Endothelial cell of umbilical vein (primary cell): ENCODE results near the gene L3MBTL4. TPM values are rescaled to one million over a fixed set of nuclear protein-coding genes. Genes with fewer than 3 reads are reported as not detected.

Experiments used
- BruUV-seq: library from RNA; stranded (reverse); fragments of 400-500 nt; replicated peaks from 2 replicates; lab custom pipeline; 2021; lab: Mats Ljungman, UMichigan
- CTCF ChIA-PET: fragments of 300-600, 350-600 bp; sonication (Branson Sonifier 250); formaldehyde crosslinking; loops from one replicate; lab custom pipeline; 2021; ENCODE audit warnings: antibody characterized with exemption, inconsistent platforms; lab: Charles Lee
- POLR2A ChIA-PET: fragments of 300-600, 350-600 bp; sonication (Branson Sonifier 250); formaldehyde crosslinking; loops from one replicate; lab custom pipeline; 2021; ENCODE audit warnings: antibody characterized with exemption, inconsistent platforms; lab: Charles Lee
- DNase-seq: peaks from one replicate; pipeline ENCODE4 v3.0.0-alpha.2; 2011; ENCODE audit warnings: low read depth, low spot score
- FAIRE-seq: peaks from 2 replicates; lab custom pipeline; 2011; peaks lifted over from hg19 to GRCh38; lab: Jason Lieb, UNC
- H2AFZ ChIP-seq: 2 replicates; pipeline ENCODE4 v1.6.0; 2012; ENCODE audit warnings: low read depth, low read length, control low read depth, inconsistent platforms
- H3K27ac ChIP-seq: 2 replicates; pipeline ENCODE4 v1.5.1; 2011; ENCODE audit warnings: low read depth, mild to moderate bottlenecking, control low read depth, low read length, moderate library complexity; ENCODE audit not compliant: insufficient read depth
- H3K27me3 ChIP-seq, 2 experiments: 2 replicates each; pipeline versions ENCODE4 v1.6.0 to v1.6.1; 2011; ENCODE audit warnings: low read length in 2 of 2, mixed read lengths in 1 of 2; ENCODE audit not compliant: control insufficient read depth in 2 of 2, insufficient read depth in 2 of 2
- H3K36me3 ChIP-seq, 2 experiments: 2 replicates in 1 of 2; 3 replicates in 1 of 2; pipeline ENCODE4 v1.5.1; 2011; ENCODE audit warnings: low read length in 2 of 2, mild to moderate bottlenecking in 1 of 2, moderate library complexity in 1 of 2; ENCODE audit not compliant: control insufficient read depth in 2 of 2, insufficient read depth in 2 of 2; ENCODE audit errors: extremely low read depth in 1 of 2
- H3K4me1 ChIP-seq: 3 replicates; pipeline ENCODE4 v1.5.1; 2011; ENCODE audit warnings: mild to moderate bottlenecking, low read length; ENCODE audit not compliant: control insufficient read depth, insufficient read depth; ENCODE audit errors: extremely low read depth
- H3K4me2 ChIP-seq: 2 replicates; pipeline ENCODE4 v1.6.1; 2011; ENCODE audit warnings: low read length, control low read depth, mixed read lengths; ENCODE audit not compliant: insufficient read depth
- H3K4me3 ChIP-seq, 3 experiments: fragments of 200-600 bp in 1 of 3; sonication (generic), shearing (Covaris generic) in 1 of 3; replicated peaks in 1 of 3; 2 replicates each; pipeline ENCODE4 v1.5.1; 2011 to 2016; ENCODE audit warnings: control low read depth in 3 of 3, low read length in 3 of 3, mild to moderate bottlenecking in 2 of 3, inconsistent platforms in 1 of 3, low read depth in 1 of 3, moderate library complexity in 1 of 3; ENCODE audit not compliant: insufficient read depth in 1 of 3
- H3K79me2 ChIP-seq: 2 replicates; pipeline ENCODE4 v1.6.0; 2012; ENCODE audit warnings: low read length, inconsistent platforms; ENCODE audit not compliant: control insufficient read depth, insufficient read depth
- H3K9ac ChIP-seq: replicated peaks from 2 replicates; pipeline ENCODE3; 2011; ENCODE audit warnings: low read length, control low read depth; ENCODE audit not compliant: insufficient read depth; ENCODE audit errors: extremely low read depth
- H3K9me1 ChIP-seq: replicated peaks from 3 replicates; pipeline ENCODE4 v1.6.0; 2011; ENCODE audit warnings: mild to moderate bottlenecking, low read length; ENCODE audit not compliant: control insufficient read depth, insufficient read depth; ENCODE audit errors: extremely low read depth
- H3K9me3 ChIP-seq: replicated peaks from 2 replicates; pipeline ENCODE4 v1.5.1; 2012; ENCODE audit warnings: low read length, inconsistent platforms; ENCODE audit not compliant: control insufficient read depth, insufficient read depth
- H4K20me1 ChIP-seq: replicated peaks from 2 replicates; pipeline ENCODE3; 2011; ENCODE audit warnings: mild to moderate bottlenecking, low read length; ENCODE audit not compliant: control insufficient read depth, insufficient read depth; ENCODE audit errors: extremely low read depth
- EZH2 ChIP-seq: IDR thresholded peaks from 2 replicates; pipeline ENCODE4 v1.6.1; 2012; ENCODE audit warnings: borderline replicate concordance, low read depth, mild to moderate bottlenecking, moderate library complexity, low read length, inconsistent platforms; ENCODE audit not compliant: severe bottlenecking
- FOS ChIP-seq: IDR thresholded peaks from 2 replicates; pipeline ENCODE4 v1.6.1; 2011; ENCODE audit warnings: mild to moderate bottlenecking, low read length, moderate library complexity, borderline replicate concordance; ENCODE audit not compliant: insufficient read depth
- GATA2 ChIP-seq: IDR thresholded peaks from 2 replicates; pipeline ENCODE4 v1.7.0; 2011; ENCODE audit warnings: low read depth, mild to moderate bottlenecking, moderate library complexity, mixed read lengths, low read length; ENCODE audit not compliant: insufficient read length, insufficient read depth
- JUN ChIP-seq: IDR thresholded peaks from 2 replicates; pipeline ENCODE4 v1.6.1; 2011; ENCODE audit warnings: borderline replicate concordance, low read depth; ENCODE audit not compliant: insufficient read length, insufficient read depth
- MYC ChIP-seq: IDR thresholded peaks from one replicate; pipeline ENCODE4 v1.6.1; 2011; ENCODE audit warnings: mild to moderate bottlenecking, low read depth, low read length
- POLR2A ChIP-seq: IDR thresholded peaks from 2 replicates; pipeline ENCODE4 v1.6.1; 2012; ENCODE audit warnings: low read depth, mild to moderate bottlenecking, control low read depth, low read length
- POLR2AphosphoS5 ChIP-seq: IDR thresholded peaks from 2 replicates; pipeline ENCODE4 v1.6.1; 2012; ENCODE audit warnings: low read depth, mild to moderate bottlenecking, control low read depth, low read length, moderate library complexity; ENCODE audit not compliant: insufficient read depth
- dilution Hi-C: fragments of 300-500 bp; cut with MboI; formaldehyde crosslinking; loops from one replicate; pipeline ENCODE4 v1.15.0; 2019; ENCODE audit warnings: low sequenced_read_pairs; ENCODE audit not compliant: extremely low pct_ligation_motif_present
- intact Hi-C: fragments of 100-400 bp; cut with micrococcal nuclease; formaldehyde crosslinking; loops from one replicate; pipeline ENCODE4 v1.10.0; 2022
- polyA plus RNA-seq, 4 experiments: library from polyadenylated mRNA; depleted of rRNA in 3 of 4; stranded (reverse) in 3 of 4; unstranded in 1 of 4; fragments of >200 nt; gene quantifications; 2 replicates each; pipeline versions ENCODE4 v1.2.1 to v1.2.3, GENCODE V29; 2011 to 2012; ENCODE audit warnings: missing spikeins in 1 of 4
- total RNA-seq: library from RNA; stranded (reverse); gene quantifications from 2 replicates; pipeline ENCODE4 v1.2.3, GENCODE V29; 2021
- TF ChIP-seq, protein P1 (sequence below), 2 donors: IDR thresholded peaks; 1 replicate in 1 of 2; 2 replicates in 1 of 2; pipeline ENCODE4 v1.5.1; 2011; ENCODE audit warnings: low read length in 2 of 2, mild to moderate bottlenecking in 2 of 2, moderate library complexity in 2 of 2, control low read depth in 1 of 2, inconsistent platforms in 1 of 2, low read depth in 1 of 2; ENCODE audit not compliant: insufficient read depth in 1 of 2; ENCODE audit errors: extremely low read depth in 1 of 2

L3MBTL4 gene
- total and polyA plus RNA-seq, 2 donors (not counting 3 experiments of a cell fraction or from before 2014, with no cell fraction given), result 0.80 TPM; not detected in 1

DNA sequence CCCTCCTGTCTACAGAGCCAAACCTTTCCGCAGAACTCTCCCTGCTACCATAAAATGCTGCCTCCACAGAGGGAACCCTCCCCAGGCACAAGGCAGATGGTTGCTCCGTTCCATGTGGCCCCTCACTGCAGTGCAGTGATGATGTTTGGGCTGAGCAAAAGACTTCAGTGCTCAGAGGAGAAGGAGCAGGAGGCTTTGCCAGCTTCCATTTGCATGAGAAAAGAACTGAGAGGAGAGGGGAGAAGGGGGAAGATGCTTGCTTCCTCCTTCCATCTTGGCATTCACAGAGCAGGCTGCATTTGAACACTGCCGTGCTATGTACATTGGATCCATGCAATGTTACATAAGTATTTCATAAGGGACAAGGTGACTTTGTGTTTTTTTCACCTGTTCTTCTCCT is 472.8 kb downstream of the L3MBTL4 start:
- intact Hi-C loops (no loop called here), dilution Hi-C loops (no loop called here)
- FAIRE-seq, result no peak

More for the DNA sequence above, 472.8 kb downstream of the L3MBTL4 start:
- Histone ChIP-seq H3K4me1 (no peaks in the 10 kb centered on the region), H4K20me1 (no peaks in the 10 kb centered on the region), H3K36me3 (no peaks in the 10 kb centered on the region), H2AFZ (no peak overlapping the region), H3K4me3 (no peak overlapping the region), H3K9me3 (no peaks in the 10 kb centered on the region), H3K9ac (no peak overlapping the region), H3K4me2 (no peak overlapping the region), H3K79me2 (no peaks in the 10 kb centered on the region), H3K27me3 (no peaks in the 10 kb centered on the region), H3K27ac (no peak overlapping the region), H3K9me1 (no peaks in the 10 kb centered on the region)
- TF ChIP-seq MYC, result no peak
- TF ChIP-seq JUN, result no peak
- TF ChIP-seq POLR2A, result no peak
- TF ChIP-seq, protein P1, sequence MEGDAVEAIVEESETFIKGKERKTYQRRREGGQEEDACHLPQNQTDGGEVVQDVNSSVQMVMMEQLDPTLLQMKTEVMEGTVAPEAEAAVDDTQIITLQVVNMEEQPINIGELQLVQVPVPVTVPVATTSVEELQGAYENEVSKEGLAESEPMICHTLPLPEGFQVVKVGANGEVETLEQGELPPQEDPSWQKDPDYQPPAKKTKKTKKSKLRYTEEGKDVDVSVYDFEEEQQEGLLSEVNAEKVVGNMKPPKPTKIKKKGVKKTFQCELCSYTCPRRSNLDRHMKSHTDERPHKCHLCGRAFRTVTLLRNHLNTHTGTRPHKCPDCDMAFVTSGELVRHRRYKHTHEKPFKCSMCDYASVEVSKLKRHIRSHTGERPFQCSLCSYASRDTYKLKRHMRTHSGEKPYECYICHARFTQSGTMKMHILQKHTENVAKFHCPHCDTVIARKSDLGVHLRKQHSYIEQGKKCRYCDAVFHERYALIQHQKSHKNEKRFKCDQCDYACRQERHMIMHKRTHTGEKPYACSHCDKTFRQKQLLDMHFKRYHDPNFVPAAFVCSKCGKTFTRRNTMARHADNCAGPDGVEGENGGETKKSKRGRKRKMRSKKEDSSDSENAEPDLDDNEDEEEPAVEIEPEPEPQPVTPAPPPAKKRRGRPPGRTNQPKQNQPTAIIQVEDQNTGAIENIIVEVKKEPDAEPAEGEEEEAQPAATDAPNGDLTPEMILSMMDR (IDR thresholded peaks at IDR 0.05; ENCODE audit: extremely low read depth in 1 of 2, insufficient read depth in 1 of 2, low read depth in 1 of 2, low read length in 2 of 2), result no peak
- TF ChIP-seq FOS, result no peak
- TF ChIP-seq POLR2AphosphoS5, result no peak
- no peak for TF ChIP-seq EZH2
- TF ChIP-seq GATA2, result no peak
- no peak for DNase-seq
- no TSS peak for BruUV-seq
- ChIA-PET CTCF (no interaction called here), POLR2A (no interaction called here)
